ENCODE data around the gene DEPP1. TPM values are rescaled to one million over a fixed set of nuclear protein-coding genes. Genes with fewer than 3 reads are reported as not detected.

Gene DEPP1
- polyA plus RNA-seq, 3 donors: 5.9 to 8.8 (median 7.2) TPM

GRCh38 chr10:44993922-44994751 is 15.5 kb upstream of the DEPP1 start:
- DNase-seq (ENCODE audit: low read depth in 3 of 3, low spot score in 2 of 3): no peak

GRCh38 chr10:44993226-44993921 is 14.8 kb upstream of the DEPP1 start:
- DNase-seq (ENCODE audit: low read depth in 3 of 3, low spot score in 2 of 3): no peak

- DNase-seq (ENCODE audit: low read depth in 3 of 3, low spot score in 2 of 3): no peak
Measured at GRCh38 chr10:44992732-44993225, 14.2 kb upstream of the DEPP1 start.

GRCh38 chr10:44992070-44992731 is 13.6 kb upstream of the DEPP1 start:
- DNase-seq (ENCODE audit: low read depth in 3 of 3, low spot score in 2 of 3): no peak

GRCh38 chr10:44991571-44991970 is 13.0 kb upstream of the DEPP1 start:
- no peak for DNase-seq (ENCODE audit: low read depth in 3 of 3, low spot score in 2 of 3)

GRCh38 chr10:44990965-44991364 is 12.4 kb upstream of the DEPP1 start:
- no peak for DNase-seq (ENCODE audit: low read depth in 3 of 3, low spot score in 2 of 3)

- DNase-seq (ENCODE audit: low read depth in 3 of 3, low spot score in 2 of 3): no peak
Measured at GRCh38 chr10:44990302-44990655, 11.7 kb upstream of the DEPP1 start.

GRCh38 chr10:44989597-44990301 is 11.1 kb upstream of the DEPP1 start:
- DNase-seq (ENCODE audit: low read depth in 3 of 3, low spot score in 2 of 3): no peak

GRCh38 chr10:44988957-44989585 is 10.5 kb upstream of the DEPP1 start:
- no peak for DNase-seq (ENCODE audit: low read depth in 3 of 3, low spot score in 2 of 3)

- no peak for DNase-seq (ENCODE audit: low read depth in 3 of 3, low spot score in 2 of 3)
Measured at GRCh38 chr10:44986670-44987069, 8.1 kb upstream of the DEPP1 start.

GRCh38 chr10:44986179-44986578 is 7.6 kb upstream of the DEPP1 start:
- no peak for DNase-seq (ENCODE audit: low read depth in 3 of 3, low spot score in 2 of 3)

- DNase-seq (ENCODE audit: low read depth in 3 of 3, low spot score in 2 of 3): no peak
Measured at GRCh38 chr10:44985175-44985681, 6.6 kb upstream of the DEPP1 start.

GRCh38 chr10:44984671-44985101 is 6.1 kb upstream of the DEPP1 start:
- no peak for DNase-seq (ENCODE audit: low read depth in 3 of 3, low spot score in 2 of 3)

GRCh38 chr10:44983895-44984278 is 5.3 kb upstream of the DEPP1 start:
- no peak for DNase-seq (ENCODE audit: low read depth in 3 of 3, low spot score in 2 of 3)

- no peak for DNase-seq (ENCODE audit: low read depth in 3 of 3, low spot score in 2 of 3)
Measured at GRCh38 chr10:44983066-44983894, 4.7 kb upstream of the DEPP1 start.

GRCh38 chr10:44982496-44982895 is 3.9 kb upstream of the DEPP1 start:
- DNase-seq (ENCODE audit: low read depth in 3 of 3, low spot score in 2 of 3): no peak

GRCh38 chr10:44982114-44982460 is 3.5 kb upstream of the DEPP1 start:
- DNase-seq (ENCODE audit: low read depth in 3 of 3, low spot score in 2 of 3): no peak

GRCh38 chr10:44981172-44982113 is 2.8 kb upstream of the DEPP1 start:
- DNase-seq (ENCODE audit: low read depth in 3 of 3, low spot score in 2 of 3): no peak
